ENCODE measurements around the gene KIF19. TPM values are rescaled to one million over a fixed set of nuclear protein-coding genes. Genes with fewer than 3 reads are reported as not detected.

KIF19 gene
- total RNA-seq, 1 donor = not detected

DNA sequence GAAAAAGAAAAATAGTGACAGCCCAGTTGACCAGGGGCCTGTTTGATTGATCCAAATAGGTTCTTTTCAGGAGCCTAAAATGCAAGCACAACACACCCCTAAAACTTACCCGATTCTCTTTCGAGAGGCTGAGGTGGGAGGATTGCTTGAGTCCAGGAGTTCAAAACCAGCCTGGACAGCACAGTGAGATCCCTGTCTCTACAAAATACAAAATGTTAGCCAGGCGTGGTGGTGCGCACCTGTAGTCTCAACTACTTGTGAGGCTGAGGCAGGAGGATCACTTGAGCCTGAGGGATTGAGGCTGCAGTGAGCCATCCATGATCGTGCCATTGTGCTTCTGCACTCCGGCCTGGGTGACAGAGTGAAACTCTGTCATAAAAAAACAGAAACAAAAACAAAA lies 1.5 kb upstream of the KIF19 start:
- H2AFZ ChIP-seq (ENCODE audit: low read length) = no peak overlapping the region
- H3K27me3 ChIP-seq (ENCODE audit: insufficient read depth, low read length) = peaks cover 13% of the 10 kb centered on the region
- H3K27ac ChIP-seq (ENCODE audit: low read depth, low read length) = no peak overlapping the region
- TF ChIP-seq CTCF (IDR thresholded peaks at IDR 0.05; ENCODE audit: extremely low read depth, low read depth, low read length) = no peak
- H3K4me1 ChIP-seq (ENCODE audit: insufficient read depth, low read length) = no peaks in the 10 kb centered on the region
- H3K79me2 ChIP-seq (ENCODE audit: insufficient read depth, low read length) = no peaks in the 10 kb centered on the region
- H3K9me3 ChIP-seq (ENCODE audit: low read depth, low read length) = no peaks in the 10 kb centered on the region
- no peaks in the 10 kb centered on the region for H3K36me3 ChIP-seq (ENCODE audit: insufficient read depth, low read length)
- H3K4me2 ChIP-seq (ENCODE audit: insufficient read depth, low read length) = no peak overlapping the region
- H3K4me3 ChIP-seq (ENCODE audit: insufficient read depth, low read length) = no peak overlapping the region
- DNase-seq (ENCODE audit: insufficient read length, low spot score, missing footprints) = peak; percentile 25
- H4K20me1 ChIP-seq (ENCODE audit: insufficient read depth, low read length) = no peaks in the 10 kb centered on the region

- no peak overlapping the region for H2AFZ ChIP-seq (ENCODE audit: low read length)
- no peak for TF ChIP-seq CTCF (IDR thresholded peaks at IDR 0.05; ENCODE audit: extremely low read depth, low read depth, low read length)
- H3K36me3 ChIP-seq (ENCODE audit: insufficient read depth, low read length) = no peaks in the 10 kb centered on the region
- no peak overlapping the region for H3K4me2 ChIP-seq (ENCODE audit: insufficient read depth, low read length)
- DNase-seq (ENCODE audit: insufficient read length, low spot score, missing footprints) = peak; percentile 81
- H3K27ac ChIP-seq (ENCODE audit: low read depth, low read length) = no peak overlapping the region
- H3K79me2 ChIP-seq (ENCODE audit: insufficient read depth, low read length) = no peaks in the 10 kb centered on the region
- H3K27me3 ChIP-seq (ENCODE audit: insufficient read depth, low read length) = peaks cover 13% of the 10 kb centered on the region
- no peak overlapping the region for H3K4me3 ChIP-seq (ENCODE audit: insufficient read depth, low read length)
- H3K4me1 ChIP-seq (ENCODE audit: insufficient read depth, low read length) = no peaks in the 10 kb centered on the region
- H3K9me3 ChIP-seq (ENCODE audit: low read depth, low read length) = no peaks in the 10 kb centered on the region
- H4K20me1 ChIP-seq (ENCODE audit: insufficient read depth, low read length) = no peaks in the 10 kb centered on the region
Observed at GRCh38 chr17:74325376-74325742, 667 bp upstream of the KIF19 start.

DNA sequence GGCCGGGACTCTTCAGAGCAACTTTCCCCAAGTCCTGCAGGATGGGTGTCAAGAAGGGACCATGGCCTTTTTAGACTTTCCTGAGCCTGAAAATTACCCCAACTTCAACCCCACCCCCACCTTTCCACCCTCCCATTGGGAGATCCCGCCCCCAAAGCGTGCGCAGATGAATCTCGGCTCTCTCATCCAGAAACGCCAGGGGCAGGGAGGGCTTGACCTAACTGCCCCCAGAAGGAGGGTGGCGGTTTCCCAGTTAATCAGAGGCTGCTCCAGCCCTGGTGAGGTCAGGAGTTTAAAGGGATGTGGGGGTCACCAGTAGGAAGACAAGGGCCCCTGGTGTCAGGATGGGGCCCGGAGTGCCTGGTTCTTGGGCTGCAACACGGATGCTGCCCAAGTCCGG lies 480 bp downstream of the KIF19 start:
- no peak for TF ChIP-seq CTCF (IDR thresholded peaks at IDR 0.05; ENCODE audit: extremely low read depth, low read depth, low read length)
- H3K4me2 ChIP-seq (ENCODE audit: insufficient read depth, low read length) = no peak overlapping the region
- no peaks in the 10 kb centered on the region for H3K79me2 ChIP-seq (ENCODE audit: insufficient read depth, low read length)
- H3K4me3 ChIP-seq (ENCODE audit: insufficient read depth, low read length) = no peak overlapping the region
- no peak overlapping the region for H3K27ac ChIP-seq (ENCODE audit: low read depth, low read length)
- peaks cover 13% of the 10 kb centered on the region for H3K27me3 ChIP-seq (ENCODE audit: insufficient read depth, low read length)
- H3K9me3 ChIP-seq (ENCODE audit: low read depth, low read length) = no peaks in the 10 kb centered on the region
- no peaks in the 10 kb centered on the region for H4K20me1 ChIP-seq (ENCODE audit: insufficient read depth, low read length)
- DNase-seq (ENCODE audit: insufficient read length, low spot score, missing footprints) = peak; percentile 79
- no peak overlapping the region for H2AFZ ChIP-seq (ENCODE audit: low read length)
- no peaks in the 10 kb centered on the region for H3K36me3 ChIP-seq (ENCODE audit: insufficient read depth, low read length)
- H3K4me1 ChIP-seq (ENCODE audit: insufficient read depth, low read length) = no peaks in the 10 kb centered on the region

- Histone ChIP-seq H3K27me3 (ENCODE audit: insufficient read depth, low read length) (peaks cover 13% of the 10 kb centered on the region), H3K4me3 (ENCODE audit: insufficient read depth, low read length) (no peak overlapping the region), H4K20me1 (ENCODE audit: insufficient read depth, low read length) (no peaks in the 10 kb centered on the region)
Observed at GRCh38 chr17:74328487-74328886, 2.5 kb downstream of the KIF19 start.

More at GRCh38 chr17:74328487-74328886, 2.5 kb downstream of the KIF19 start:
- no peak for TF ChIP-seq CTCF (IDR thresholded peaks at IDR 0.05; ENCODE audit: extremely low read depth, low read depth, low read length)
- no peak for DNase-seq (ENCODE audit: insufficient read length, low spot score, missing footprints)
- H3K9me3 ChIP-seq (ENCODE audit: low read depth, low read length) = no peaks in the 10 kb centered on the region
- no peaks in the 10 kb centered on the region for H3K79me2 ChIP-seq (ENCODE audit: insufficient read depth, low read length)
- no peak overlapping the region for H3K27ac ChIP-seq (ENCODE audit: low read depth, low read length)
- no peak overlapping the region for H3K4me2 ChIP-seq (ENCODE audit: insufficient read depth, low read length)
- H3K4me1 ChIP-seq (ENCODE audit: insufficient read depth, low read length) = no peaks in the 10 kb centered on the region
- H3K36me3 ChIP-seq (ENCODE audit: insufficient read depth, low read length) = no peaks in the 10 kb centered on the region
- no peak overlapping the region for H2AFZ ChIP-seq (ENCODE audit: low read length)

Measured in osteoblast (primary cell).